Activated naive CD8-positive, alpha-beta T cell treated with anti-CD3 and anti-CD28 coated beads for 36 hours (primary cell): ENCODE results near the gene ZFAND3. TPM values are rescaled to one million over a fixed set of nuclear protein-coding genes. Genes with fewer than 3 reads are reported as not detected.

Source experiments
- DNase-seq: peaks from one replicate; pipeline ENCODE4 v3.0.0; 2021
- H3K27ac Mint-ChIP-seq: one replicate; pipeline ENCODE4 v1.8.0; 2022; ENCODE audit warnings: mild to moderate bottlenecking, moderate library complexity, mixed read lengths
- H3K27me3 Mint-ChIP-seq: one replicate; pipeline ENCODE4 v1.8.0; 2022; ENCODE audit warnings: mild to moderate bottlenecking, mixed read lengths
- H3K36me3 Mint-ChIP-seq: one replicate; pipeline ENCODE4 v1.8.0; 2021; ENCODE audit warnings: mild to moderate bottlenecking, mixed read lengths
- H3K4me1 Mint-ChIP-seq: one replicate; pipeline ENCODE4 v1.8.0; 2021; ENCODE audit warnings: mixed read lengths
- H3K4me3 Mint-ChIP-seq: one replicate; pipeline ENCODE4 v1.8.0; 2022; ENCODE audit warnings: mild to moderate bottlenecking, moderate library complexity, mixed read lengths
- H3K9me3 Mint-ChIP-seq: one replicate; pipeline ENCODE4 v1.8.0; 2022; ENCODE audit warnings: mixed read lengths
- total RNA-seq, 2 experiments: library from RNA; stranded (reverse); gene quantifications; one replicate each; pipeline ENCODE4 v1.2.3, GENCODE V29; 2021

The ZFAND3 gene
- total RNA-seq, 2 experiments from 2014 or later, result 36.3 to 38.5 TPM

- Mint-ChIP-seq H3K4me1 (no peaks in the 10 kb centered on the region), H3K27ac (no peak overlapping the region), H3K36me3 (peaks cover 17% of the 10 kb centered on the region), H3K4me3 (no peak overlapping the region), H3K9me3 (no peaks in the 10 kb centered on the region), H3K27me3 (no peaks in the 10 kb centered on the region)
- no peak for DNase-seq
Measured at GRCh38 chr6:38157905-38158304, 338.4 kb downstream of the ZFAND3 start.

GRCh38 chr6:38158762-38159350 lies 339.3 kb downstream of the ZFAND3 start:
- no peak for DNase-seq

GRCh38 chr6:38159596-38159995 lies 340.1 kb downstream of the ZFAND3 start:
- H3K4me3 Mint-ChIP-seq, result no peak overlapping the region
- H3K4me1 Mint-ChIP-seq, result no peaks in the 10 kb centered on the region
- peaks cover 17% of the 10 kb centered on the region for H3K36me3 Mint-ChIP-seq
- H3K27me3 Mint-ChIP-seq, result no peaks in the 10 kb centered on the region
- DNase-seq, result no peak
- no peak overlapping the region for H3K27ac Mint-ChIP-seq
- H3K9me3 Mint-ChIP-seq, result no peaks in the 10 kb centered on the region

More at GRCh38 chr6:38158762-38159350, 339.3 kb downstream of the ZFAND3 start:
- Mint-ChIP-seq H3K27me3 (no peaks in the 10 kb centered on the region), H3K4me1 (no peaks in the 10 kb centered on the region), H3K4me3 (no peak overlapping the region), H3K36me3 (peaks cover 17% of the 10 kb centered on the region), H3K27ac (no peak overlapping the region), H3K9me3 (no peaks in the 10 kb centered on the region)

- H3K36me3 Mint-ChIP-seq, result peaks cover 17% of the 10 kb centered on the region
- no peak overlapping the region for H3K27ac Mint-ChIP-seq
- H3K9me3 Mint-ChIP-seq, result no peaks in the 10 kb centered on the region
- no peak overlapping the region for H3K4me3 Mint-ChIP-seq
- no peak for DNase-seq
- H3K27me3 Mint-ChIP-seq, result no peaks in the 10 kb centered on the region
- no peaks in the 10 kb centered on the region for H3K4me1 Mint-ChIP-seq
Measured at GRCh38 chr6:38160831-38161230, 341.3 kb downstream of the ZFAND3 start.

GRCh38 chr6:38161331-38161730 lies 341.8 kb downstream of the ZFAND3 start:
- peaks cover 17% of the 10 kb centered on the region for H3K36me3 Mint-ChIP-seq
- H3K27ac Mint-ChIP-seq, result no peak overlapping the region
- H3K27me3 Mint-ChIP-seq, result no peaks in the 10 kb centered on the region
- H3K4me3 Mint-ChIP-seq, result no peak overlapping the region
- no peak for DNase-seq
- no peaks in the 10 kb centered on the region for H3K9me3 Mint-ChIP-seq
- no peaks in the 10 kb centered on the region for H3K4me1 Mint-ChIP-seq

- H3K27me3 Mint-ChIP-seq, result no peaks in the 10 kb centered on the region
- peaks cover 17% of the 10 kb centered on the region for H3K36me3 Mint-ChIP-seq
- no peak overlapping the region for H3K4me3 Mint-ChIP-seq
- H3K9me3 Mint-ChIP-seq, result no peaks in the 10 kb centered on the region
- H3K27ac Mint-ChIP-seq, result no peak overlapping the region
- no peak for DNase-seq
- no peaks in the 10 kb centered on the region for H3K4me1 Mint-ChIP-seq
Measured at GRCh38 chr6:38161754-38162492, 342.4 kb downstream of the ZFAND3 start.

GRCh38 chr6:38162493-38163185 lies 343.1 kb downstream of the ZFAND3 start:
- Mint-ChIP-seq H3K4me3 (no peak overlapping the region), H3K27ac (no peak overlapping the region), H3K36me3 (peaks cover 15% of the 10 kb centered on the region), H3K4me1 (no peaks in the 10 kb centered on the region), H3K9me3 (no peaks in the 10 kb centered on the region), H3K27me3 (no peaks in the 10 kb centered on the region)
- DNase-seq, result no peak

GRCh38 chr6:38163186-38164130 lies 343.9 kb downstream of the ZFAND3 start:
- Mint-ChIP-seq H3K27me3 (no peaks in the 10 kb centered on the region), H3K27ac (no peak overlapping the region), H3K36me3 (peaks cover 15% of the 10 kb centered on the region), H3K9me3 (no peaks in the 10 kb centered on the region), H3K4me1 (no peaks in the 10 kb centered on the region), H3K4me3 (no peak overlapping the region)
- no peak for DNase-seq

- H3K4me1 Mint-ChIP-seq, result no peaks in the 10 kb centered on the region
- no peaks in the 10 kb centered on the region for H3K9me3 Mint-ChIP-seq
- H3K4me3 Mint-ChIP-seq, result no peak overlapping the region
- H3K36me3 Mint-ChIP-seq, result peaks cover 10% of the 10 kb centered on the region
- H3K27ac Mint-ChIP-seq, result no peak overlapping the region
- no peaks in the 10 kb centered on the region for H3K27me3 Mint-ChIP-seq
- DNase-seq, result no peak
Measured at GRCh38 chr6:38164131-38164481, 344.6 kb downstream of the ZFAND3 start.

GRCh38 chr6:38164671-38165108 lies 345.2 kb downstream of the ZFAND3 start:
- no peak for DNase-seq
- H3K27me3 Mint-ChIP-seq, result no peaks in the 10 kb centered on the region
- no peak overlapping the region for H3K27ac Mint-ChIP-seq
- H3K4me1 Mint-ChIP-seq, result no peaks in the 10 kb centered on the region
- H3K9me3 Mint-ChIP-seq, result no peaks in the 10 kb centered on the region
- no peak overlapping the region for H3K4me3 Mint-ChIP-seq
- H3K36me3 Mint-ChIP-seq, result peaks cover 9% of the 10 kb centered on the region

- Mint-ChIP-seq H3K4me3 (no peak overlapping the region), H3K4me1 (no peaks in the 10 kb centered on the region), H3K27me3 (no peaks in the 10 kb centered on the region), H3K9me3 (no peaks in the 10 kb centered on the region), H3K36me3 (no peaks in the 10 kb centered on the region), H3K27ac (no peak overlapping the region)
- no peak for DNase-seq
Measured at GRCh38 chr6:38166411-38167240, 347.1 kb downstream of the ZFAND3 start.

GRCh38 chr6:38167598-38167997 lies 348.1 kb downstream of the ZFAND3 start:
- Mint-ChIP-seq H3K27me3 (no peaks in the 10 kb centered on the region), H3K27ac (no peak overlapping the region), H3K4me1 (no peaks in the 10 kb centered on the region), H3K9me3 (no peaks in the 10 kb centered on the region), H3K36me3 (no peaks in the 10 kb centered on the region), H3K4me3 (no peak overlapping the region)
- no peak for DNase-seq

- H3K4me1 Mint-ChIP-seq, result no peaks in the 10 kb centered on the region
- no peaks in the 10 kb centered on the region for H3K27me3 Mint-ChIP-seq
- H3K27ac Mint-ChIP-seq, result no peak overlapping the region
- no peak for DNase-seq
- no peaks in the 10 kb centered on the region for H3K9me3 Mint-ChIP-seq
- H3K4me3 Mint-ChIP-seq, result no peak overlapping the region
- no peaks in the 10 kb centered on the region for H3K36me3 Mint-ChIP-seq
Measured at GRCh38 chr6:38168126-38168525, 348.6 kb downstream of the ZFAND3 start.

GRCh38 chr6:38168699-38169098 lies 349.2 kb downstream of the ZFAND3 start:
- Mint-ChIP-seq H3K4me1 (no peaks in the 10 kb centered on the region), H3K36me3 (peaks cover 3% of the 10 kb centered on the region), H3K27ac (no peak overlapping the region), H3K9me3 (no peaks in the 10 kb centered on the region), H3K27me3 (no peaks in the 10 kb centered on the region), H3K4me3 (no peak overlapping the region)
- DNase-seq, result no peak
